ENCODE measurements around the gene KIAA1217.
A peak's percentile ranks its signal among the peaks of the same experiment; 100 is the strongest.
"Not testable (repeated sequence)": the region's sequence is repeated elsewhere in the genome, so short reads cannot be mapped to it uniquely, and the experiment has no call there.

KIAA1217 gene

GRCh38 chr10:24442234-24442633 is 233.3 kb downstream of the KIAA1217 start:
- ChIA-PET POLR2A (no interaction called here), CTCF (interaction anchor here (1.1 to 1.9 kb wide), 2 partner anchors 12 to 22 kb away, joined by 4 to 5 read pairs; no protein-coding TSS in a partner anchor)
- no peak overlapping the region for H3K4me3 ChIP-seq (ENCODE audit: low read depth, low read length)
- TF ChIP-seq CTCF (IDR thresholded peaks at IDR 0.05; ENCODE audit: insufficient read depth, low read length, missing control alignments) = no peak
- DNase-seq (ENCODE audit: low read depth, low spot score) = no peak

GRCh38 chr10:24442641-24443174 is 233.8 kb downstream of the KIAA1217 start:
- DNase-seq (ENCODE audit: low read depth, low spot score); H3K4me3 ChIP-seq (ENCODE audit: low read depth, low read length); POLR2A ChIA-PET: not testable (repeated sequence)
- CTCF ChIA-PET = interaction anchor here (0.6 to 1.4 kb wide), 3 partner anchors 12 to 1046 kb away, joined by 3 to 4 read pairs (median 4); no protein-coding TSS in a partner anchor

- DNase-seq (ENCODE audit: low read depth, low spot score) = no peak
- CTCF ChIA-PET = no interaction called here
- no peak overlapping the region for H3K4me3 ChIP-seq (ENCODE audit: low read depth, low read length)
- POLR2A ChIA-PET = no interaction called here
- no peak for TF ChIP-seq CTCF (IDR thresholded peaks at IDR 0.05; ENCODE audit: insufficient read depth, low read length, missing control alignments)
Observed at GRCh38 chr10:24444337-24444736, 235.4 kb downstream of the KIAA1217 start.

- POLR2A ChIA-PET = interaction anchor here (1.0 kb wide), 1 partner anchor 10 kb away, joined by 4 read pairs; no protein-coding TSS in a partner anchor
- CTCF ChIA-PET = interaction anchor here (1.1 kb wide), 1 partner anchor 452 kb away, joined by 3 read pairs; no protein-coding TSS in a partner anchor
- DNase-seq (ENCODE audit: low read depth, low spot score); H3K4me3 ChIP-seq (ENCODE audit: low read depth, low read length): not testable (repeated sequence)
Observed at GRCh38 chr10:24445958-24446357, 237.0 kb downstream of the KIAA1217 start.

GRCh38 chr10:24446739-24447138 is 237.8 kb downstream of the KIAA1217 start:
- no peak for DNase-seq (ENCODE audit: low read depth, low spot score)
- H3K4me3 ChIP-seq (ENCODE audit: low read depth, low read length) = no peak overlapping the region
- no peak for TF ChIP-seq CTCF (IDR thresholded peaks at IDR 0.05; ENCODE audit: insufficient read depth, low read length, missing control alignments)
- ChIA-PET POLR2A (interaction anchor here (0.7 to 1.0 kb wide), 2 partner anchors 10 to 12 kb away, joined by 3 to 4 read pairs; no protein-coding TSS in a partner anchor), CTCF (no interaction called here)

GRCh38 chr10:24448351-24448999 is 239.5 kb downstream of the KIAA1217 start:
- H3K4me3 ChIP-seq (ENCODE audit: low read depth, low read length) = no peak overlapping the region
- no peak for DNase-seq (ENCODE audit: low read depth, low spot score)
- ChIA-PET POLR2A (interaction anchor here (1.0 kb wide), 1 partner anchor 17 kb away, joined by 3 read pairs; no protein-coding TSS in a partner anchor), CTCF (no interaction called here)
- TF ChIP-seq CTCF (IDR thresholded peaks at IDR 0.05; ENCODE audit: insufficient read depth, low read length, missing control alignments) = no peak

GRCh38 chr10:24449321-24449740 is 240.4 kb downstream of the KIAA1217 start:
- H3K4me3 ChIP-seq (ENCODE audit: low read depth, low read length) = peak overlapping the region; percentile 59
- no peak for TF ChIP-seq CTCF (IDR thresholded peaks at IDR 0.05; ENCODE audit: insufficient read depth, low read length, missing control alignments)
- POLR2A ChIA-PET = interaction anchor here (0.9 kb wide), 1 partner anchor 65 kb away, joined by 3 read pairs; no protein-coding TSS in a partner anchor
- CTCF ChIA-PET = interaction anchor here (0.9 to 1.0 kb wide), 2 partner anchors 11 to 55 kb away, joined by 3 read pairs; no protein-coding TSS in a partner anchor
- no peak for DNase-seq (ENCODE audit: low read depth, low spot score)
